HL-60 (cell line): ENCODE measurements around the gene APBB2.

Experiments used
- DNase-seq, 2 experiments: peaks; one replicate each; pipeline ENCODE4 v3.0.0-alpha.2; 2010 to 2020; ENCODE audit warnings: low read depth in 1 of 2, low spot score in 1 of 2
- H3K27ac ChIP-seq: fragments of 250-450 bp; sonication (Bioruptor Pico); replicated peaks from 2 replicates; pipeline ENCODE4 v1.5.1; 2020; ENCODE audit warnings: mild to moderate bottlenecking, moderate library complexity
- H3K27me3 ChIP-seq: fragments of 250-450 bp; sonication (Bioruptor Pico); 2 replicates; pipeline ENCODE4 v1.5.1; 2021; ENCODE audit warnings: mild to moderate bottlenecking, moderate library complexity; ENCODE audit not compliant: insufficient read depth, poor library complexity, severe bottlenecking
- H3K4me3 ChIP-seq: replicated peaks from 2 replicates; pipeline ENCODE4 v1.5.1; 2011; ENCODE audit warnings: mild to moderate bottlenecking, control low read depth, low read length; ENCODE audit not compliant: insufficient read depth
- CTCF ChIP-seq: IDR thresholded peaks from one replicate; pipeline ENCODE4 v1.5.1; 2011; ENCODE audit warnings: low read length, control low read depth, inconsistent platforms; ENCODE audit not compliant: insufficient read depth
- GABPA ChIP-seq: IDR thresholded peaks from 2 replicates; pipeline ENCODE4 v1.6.1; 2012; ENCODE audit warnings: low read depth
- POLR2AphosphoS5 ChIP-seq: IDR thresholded peaks from 2 replicates; pipeline ENCODE4 v1.6.1; 2012; ENCODE audit warnings: low read depth
- REST ChIP-seq: IDR thresholded peaks from 2 replicates; pipeline ENCODE4 v1.6.1; 2012; ENCODE audit warnings: low read depth; ENCODE audit not compliant: insufficient replicate concordance
- SPI1 ChIP-seq: IDR thresholded peaks from 2 replicates; pipeline ENCODE4 v1.6.1; 2012; ENCODE audit warnings: low read depth, mild to moderate bottlenecking, borderline replicate concordance

The APBB2 gene

GRCh38 chr4:41092128-41092527 lies 122.2 kb downstream of the APBB2 start:
- Histone ChIP-seq H3K27me3 (no peaks in the 10 kb centered on the region), H3K4me3 (no peak overlapping the region), H3K27ac (no peak overlapping the region)
- no peak for TF ChIP-seq SPI1
- no peak for TF ChIP-seq GABPA
- no peak for TF ChIP-seq REST
- TF ChIP-seq CTCF: no peak
- TF ChIP-seq POLR2AphosphoS5: no peak
- no peak for DNase-seq

GRCh38 chr4:41081847-41082246 lies 132.5 kb downstream of the APBB2 start:
- no peak overlapping the region for H3K27ac ChIP-seq
- no peak for DNase-seq
- H3K4me3 ChIP-seq: no peak overlapping the region
- TF ChIP-seq REST (no peak), CTCF (no peak), SPI1 (no peak), GABPA (no peak), POLR2AphosphoS5 (no peak)
- H3K27me3 ChIP-seq: peaks cover 2% of the 10 kb centered on the region

GRCh38 chr4:41080976-41081375 lies 133.4 kb downstream of the APBB2 start:
- H3K27me3 ChIP-seq: peaks cover 2% of the 10 kb centered on the region
- DNase-seq: no peak
- H3K4me3 ChIP-seq: no peak overlapping the region
- TF ChIP-seq GABPA (no peak), SPI1 (no peak), CTCF (no peak), POLR2AphosphoS5 (no peak), REST (no peak)
- no peak overlapping the region for H3K27ac ChIP-seq
